HG03442 (cell line): ENCODE results near the gene AJUBA.
"Not testable (repeated sequence)": the region's sequence is repeated elsewhere in the genome, so short reads cannot be mapped to it uniquely, and the experiment has no call there.

Experiments used
- ATAC-seq: cut with Tn5 transposase; IDR thresholded peaks from one replicate; pipeline ENCODE4 v1.9.1; 2021; ENCODE audit warnings: mild to moderate bottlenecking, moderate library complexity; ENCODE audit not compliant: unreplicated experiment

AJUBA gene

GRCh38 chr14:23006544-23007419 lies 24.4 kb upstream of the AJUBA start:
- ATAC-seq: peak; percentile 93

GRCh38 chr14:23006188-23006534 lies 23.8 kb upstream of the AJUBA start:
- ATAC-seq: no peak

GRCh38 chr14:23005451-23006187 lies 23.3 kb upstream of the AJUBA start:
- ATAC-seq: no peak

- not testable (repeated sequence) for ATAC-seq
Measured at GRCh38 chr14:23004274-23004673, 21.9 kb upstream of the AJUBA start.

- no peak for ATAC-seq
Measured at GRCh38 chr14:23002592-23002991, 20.2 kb upstream of the AJUBA start.

GRCh38 chr14:23000860-23001259 lies 18.5 kb upstream of the AJUBA start:
- ATAC-seq: no peak

GRCh38 chr14:22998329-22999012 lies 16.1 kb upstream of the AJUBA start:
- no peak for ATAC-seq

GRCh38 chr14:22997676-22998323 lies 15.4 kb upstream of the AJUBA start:
- no peak for ATAC-seq

GRCh38 chr14:22996768-22997654 lies 14.7 kb upstream of the AJUBA start:
- no peak for ATAC-seq

GRCh38 chr14:22995889-22996625 lies 13.7 kb upstream of the AJUBA start:
- ATAC-seq: no peak

GRCh38 chr14:22994762-22995275 lies 12.5 kb upstream of the AJUBA start:
- ATAC-seq: no peak

- ATAC-seq: no peak
Measured at GRCh38 chr14:22993517-22993916, 11.2 kb upstream of the AJUBA start.

- ATAC-seq: no peak
Measured at GRCh38 chr14:22991852-22992251, 9.5 kb upstream of the AJUBA start.

- no peak for ATAC-seq
Measured at GRCh38 chr14:22987291-22987690, 4.9 kb upstream of the AJUBA start.

- ATAC-seq: peak; percentile 49
Measured at GRCh38 chr14:22986508-22987054, 4.2 kb upstream of the AJUBA start.

- no peak for ATAC-seq
Measured at GRCh38 chr14:22985894-22986507, 3.6 kb upstream of the AJUBA start.

GRCh38 chr14:22984959-22985658 lies 2.8 kb upstream of the AJUBA start:
- no peak for ATAC-seq
